Subcutaneous abdominal adipose tissue (tissue), 5 donors: ENCODE measurements around the gene VAPB.
"Not testable (repeated sequence)": the region's sequence is repeated elsewhere in the genome, so short reads cannot be mapped to it uniquely, and the experiment has no call there.

Source experiments
- H3K27ac ChIP-seq: one replicate; pipeline ENCODE4 v1.7.0; 2013; ENCODE audit warnings: low read depth, mild to moderate bottlenecking, inconsistent platforms, low read length, moderate library complexity
- H3K27me3 ChIP-seq, 5 donors: one replicate each; pipeline ENCODE4 v1.7.0; 2013; ENCODE audit warnings: low read length in 5 of 5, inconsistent platforms in 1 of 5; ENCODE audit not compliant: control insufficient read depth in 5 of 5, insufficient read depth in 4 of 5
- H3K36me3 ChIP-seq, 5 donors: one replicate each; pipeline ENCODE4 v1.7.0; 2013; ENCODE audit warnings: low read length in 5 of 5; ENCODE audit not compliant: control insufficient read depth in 5 of 5, insufficient read depth in 5 of 5
- H3K4me1 ChIP-seq, 5 donors: one replicate each; pipeline ENCODE4 v1.7.0; 2013; ENCODE audit warnings: low read length in 5 of 5, mild to moderate bottlenecking in 3 of 5, moderate library complexity in 1 of 5; ENCODE audit not compliant: control insufficient read depth in 5 of 5, insufficient read depth in 5 of 5
- H3K4me3 ChIP-seq, 5 donors: one replicate each; pipeline ENCODE4 v1.7.0; 2013; ENCODE audit warnings: low read length in 5 of 5, low read depth in 1 of 5
- H3K9ac ChIP-seq, 5 donors: one replicate each; pipeline ENCODE4 v1.7.0; 2013; ENCODE audit warnings: low read length in 5 of 5, mild to moderate bottlenecking in 4 of 5, moderate library complexity in 3 of 5
- H3K9me3 ChIP-seq, 5 donors: one replicate each; pipeline ENCODE4 v1.7.0; 2013; ENCODE audit warnings: low read length in 5 of 5; ENCODE audit not compliant: control insufficient read depth in 5 of 5
- donor health status: healthy.
- donor health status: healthy.
- donor health status: healthy.
- donor health status: healthy.
- donor health status: healthy.

VAPB gene

GRCh38 chr20:58416835-58417234 is 27.8 kb downstream of the VAPB start:
- Histone ChIP-seq H3K4me1 (peaks cover 0 to 5% (median 0%) of the 10 kb centered on the region in 5 donors), H3K9ac (no peak overlapping the region), H3K4me3 (no peak overlapping the region), H3K27ac (no peak overlapping the region), H3K36me3 (peaks cover 4 to 27% (median 18%) of the 10 kb centered on the region in 5 donors), H3K9me3 (no peaks in the 10 kb centered on the region), H3K27me3 (no peaks in the 10 kb centered on the region)

DNA sequence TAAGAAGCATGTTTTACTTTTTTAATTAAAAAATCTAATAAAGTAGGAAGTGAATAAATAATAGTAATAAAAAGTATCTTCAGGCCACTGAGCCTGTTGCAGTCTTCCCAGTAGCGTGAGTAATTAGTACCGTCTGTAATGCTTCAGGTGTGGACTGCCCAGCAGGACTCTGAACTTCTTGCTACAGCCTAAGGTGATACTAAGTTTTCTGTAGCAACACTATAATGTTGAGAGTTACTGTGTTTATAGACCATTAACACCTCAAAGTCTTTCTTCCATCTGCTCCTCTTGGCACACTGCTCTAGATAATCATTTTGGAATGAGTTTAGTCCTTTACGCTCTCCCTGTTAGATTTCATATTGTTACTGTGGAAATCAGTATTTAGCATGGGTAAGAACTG is 28.4 kb downstream of the VAPB start:
- Histone ChIP-seq H3K9me3 (no peaks in the 10 kb centered on the region), H3K9ac (no peak overlapping the region), H3K27ac (no peak overlapping the region), H3K27me3 (no peaks in the 10 kb centered on the region), H3K36me3 (peaks cover 4 to 31% (median 20%) of the 10 kb centered on the region in 5 donors), H3K4me1 (peaks cover 0 to 5% (median 0%) of the 10 kb centered on the region in 5 donors), H3K4me3 (no peak overlapping the region)

GRCh38 chr20:58418949-58419748 is 30.1 kb downstream of the VAPB start:
- H3K27ac ChIP-seq, result no peak overlapping the region
- no peak overlapping the region for H3K9ac ChIP-seq
- H3K4me1 ChIP-seq, result peaks cover 0 to 5% (median 0%) of the 10 kb centered on the region in 5 donors
- no peak overlapping the region for H3K4me3 ChIP-seq
- H3K27me3 ChIP-seq, result no peaks in the 10 kb centered on the region
- peaks cover 4 to 31% (median 21%) of the 10 kb centered on the region in 5 donors for H3K36me3 ChIP-seq
- no peaks in the 10 kb centered on the region for H3K9me3 ChIP-seq

GRCh38 chr20:58420798-58421496 is 31.9 kb downstream of the VAPB start:
- Histone ChIP-seq H3K4me1 (peaks cover 0 to 5% (median 0%) of the 10 kb centered on the region in 5 donors), H3K9me3 (no peaks in the 10 kb centered on the region), H3K36me3 (peaks cover 4 to 34% (median 21%) of the 10 kb centered on the region in 5 donors), H3K9ac (peak overlapping the region in 1 of 5 donors; percentile 16), H3K27me3 (no peaks in the 10 kb centered on the region), H3K27ac (no peak overlapping the region), H3K4me3 (no peak overlapping the region)

DNA sequence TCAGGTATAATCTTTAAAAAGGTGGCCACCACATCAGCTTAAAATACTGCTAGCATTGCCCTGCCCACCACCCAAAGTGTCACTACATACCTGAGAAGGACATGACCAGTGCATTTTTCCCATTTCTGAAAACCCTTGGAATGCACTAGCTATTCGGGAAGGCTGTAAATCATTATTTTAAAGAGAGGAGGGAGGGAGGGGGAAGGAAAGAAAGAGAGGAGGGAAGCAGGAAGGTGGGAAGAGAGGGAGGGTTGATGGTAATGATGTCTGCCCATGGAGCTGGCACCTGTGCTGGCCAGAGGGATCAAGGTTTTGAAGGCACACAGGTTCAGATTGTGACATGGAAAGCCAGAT is 32.4 kb downstream of the VAPB start:
- H3K9ac ChIP-seq, result no peak overlapping the region
- no peaks in the 10 kb centered on the region for H3K27me3 ChIP-seq
- no peaks in the 10 kb centered on the region for H3K9me3 ChIP-seq
- H3K27ac ChIP-seq, result no peak overlapping the region
- H3K36me3 ChIP-seq, result peaks cover 4 to 39% (median 24%) of the 10 kb centered on the region in 5 donors
- H3K4me1 ChIP-seq, result peaks cover 0 to 3% (median 0%) of the 10 kb centered on the region in 5 donors
- no peak overlapping the region for H3K4me3 ChIP-seq

DNA sequence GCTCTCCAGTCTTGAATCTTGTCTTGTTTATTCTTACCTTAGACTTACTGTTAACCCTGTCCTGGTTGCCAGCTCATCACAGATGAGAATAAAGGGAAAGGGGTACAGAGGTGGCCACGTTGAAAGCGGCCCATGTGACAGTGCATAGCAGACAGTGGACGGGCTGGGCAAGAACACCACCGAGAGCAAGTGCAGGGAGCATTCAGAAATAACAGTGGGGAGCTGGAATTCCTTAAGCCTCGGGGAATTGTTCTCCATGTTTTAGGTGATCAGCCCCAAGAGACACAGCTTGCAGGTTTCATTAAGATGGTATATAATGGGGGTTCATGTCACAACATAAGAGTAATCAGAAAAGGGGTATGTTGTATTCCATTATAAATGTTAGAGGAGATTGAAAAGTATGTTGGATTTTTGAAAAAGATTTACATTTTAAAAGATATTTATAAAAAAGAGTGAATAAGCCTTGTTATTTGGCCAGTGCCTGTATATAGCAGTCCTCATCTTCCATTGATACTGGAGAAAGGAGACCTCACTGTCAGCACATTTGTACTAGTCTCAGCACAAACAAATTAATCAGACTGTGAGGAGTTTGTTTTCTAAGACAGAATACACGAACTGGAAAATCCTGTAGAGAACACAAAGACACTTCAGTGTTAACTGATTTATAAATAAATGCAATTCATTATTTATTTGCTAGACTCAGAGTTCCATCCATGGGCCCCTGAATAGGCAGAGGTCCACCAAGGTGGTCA is 35.4 kb downstream of the VAPB start:
- peaks cover 4 to 40% (median 23%) of the 10 kb centered on the region in 5 donors for H3K36me3 ChIP-seq
- H3K9ac ChIP-seq, result no peak overlapping the region
- no peaks in the 10 kb centered on the region for H3K27me3 ChIP-seq
- no peaks in the 10 kb centered on the region for H3K4me1 ChIP-seq
- H3K4me3 ChIP-seq, result no peak overlapping the region
- H3K9me3 ChIP-seq, result no peaks in the 10 kb centered on the region
- H3K27ac ChIP-seq, result no peak overlapping the region

GRCh38 chr20:58427571-58427970 is 38.5 kb downstream of the VAPB start:
- H3K9me3 ChIP-seq, H3K4me3 ChIP-seq, H3K27ac ChIP-seq, H3K9ac ChIP-seq, H3K27me3 ChIP-seq: not testable (repeated sequence)
- Histone ChIP-seq H3K36me3 (peaks cover 0 to 16% (median 6%) of the 10 kb centered on the region in 5 donors), H3K4me1 (peaks cover under 1 to 16% (median 11%) of the 10 kb centered on the region in 5 donors)

- peaks cover 2 to 24% (median 19%) of the 10 kb centered on the region in 5 donors for H3K4me1 ChIP-seq
- H3K27me3 ChIP-seq, result no peaks in the 10 kb centered on the region
- H3K36me3 ChIP-seq, result peaks cover 0 to 14% (median 6%) of the 10 kb centered on the region in 5 donors
- no peak overlapping the region for H3K27ac ChIP-seq
- H3K4me3 ChIP-seq, result no peak overlapping the region
- no peak overlapping the region for H3K9ac ChIP-seq
- no peaks in the 10 kb centered on the region for H3K9me3 ChIP-seq
These were observed 39.3 kb downstream of the VAPB start for GRCh38 chr20:58428364-58428763.

GRCh38 chr20:58429303-58429702 is 40.3 kb downstream of the VAPB start:
- Histone ChIP-seq H3K4me1 (peaks cover 2 to 29% (median 24%) of the 10 kb centered on the region in 5 donors), H3K9me3 (no peaks in the 10 kb centered on the region), H3K4me3 (no peak overlapping the region), H3K9ac (no peak overlapping the region), H3K27me3 (no peaks in the 10 kb centered on the region), H3K36me3 (peaks cover 0 to 14% (median 4%) of the 10 kb centered on the region in 5 donors), H3K27ac (no peak overlapping the region)
